HG02840 (cell line): ENCODE data around the gene KLF1.
A peak's percentile ranks its signal among the peaks of the same experiment; 100 is the strongest.
"Not testable (repeated sequence)": the region's sequence is repeated elsewhere in the genome, so short reads cannot be mapped to it uniquely, and the experiment has no call there.

Experiments used
- ATAC-seq: cut with Tn5 transposase; IDR thresholded peaks from one replicate; pipeline ENCODE4 v1.9.1; 2021; ENCODE audit warnings: mild to moderate bottlenecking, moderate library complexity, moderate number of reproducible peaks; ENCODE audit not compliant: unreplicated experiment, low FRiP score

KLF1 gene

GRCh38 chr19:12891553-12892021 lies 4.6 kb upstream of the KLF1 start:
- ATAC-seq: no peak

GRCh38 chr19:12890787-12891552 lies 4.0 kb upstream of the KLF1 start, which contains the start of gene GCDH:
GCDH (plus strand) TSS chr19:12891160; CDS start chr19:12891305, 145 bp downstream.
- ATAC-seq: peak; percentile 92

GRCh38 chr19:12890299-12890786 lies 3.3 kb upstream of the KLF1 start:
- not testable (repeated sequence) for ATAC-seq

GRCh38 chr19:12888006-12888603 lies 1.1 kb upstream of the KLF1 start:
- ATAC-seq: no peak

GRCh38 chr19:12886651-12886968 lies 391 bp downstream of the KLF1 start:
- ATAC-seq: no peak

GRCh38 chr19:12885749-12886650 lies 1.0 kb downstream of the KLF1 start:
- ATAC-seq: no peak

GRCh38 chr19:12884926-12885748 lies 1.9 kb downstream of the KLF1 start:
- ATAC-seq: no peak

- ATAC-seq: no peak
Observed at GRCh38 chr19:12884627-12884925, 2.4 kb downstream of the KLF1 start.

- no peak for ATAC-seq
Observed at GRCh38 chr19:12884202-12884601, 2.8 kb downstream of the KLF1 start.

GRCh38 chr19:12882589-12882988 lies 4.4 kb downstream of the KLF1 start:
- ATAC-seq: no peak

GRCh38 chr19:12881172-12881808 lies 5.7 kb downstream of the KLF1 start, which contains the start of gene DNASE2:
DNASE2 (minus strand) TSS chr19:12881449; CDS start chr19:12881375, 74 bp downstream.
- peak; percentile 64 for ATAC-seq

- ATAC-seq: peak; percentile 13
Observed at GRCh38 chr19:12880551-12881171, 6.3 kb downstream of the KLF1 start.

- no peak for ATAC-seq
Observed at GRCh38 chr19:12875086-12875485, 11.9 kb downstream of the KLF1 start.

GRCh38 chr19:12873891-12874745 lies 12.9 kb downstream of the KLF1 start:
- no peak for ATAC-seq

GRCh38 chr19:12872941-12873890 lies 13.8 kb downstream of the KLF1 start:
- ATAC-seq: no peak

GRCh38 chr19:12872255-12872654 lies 14.7 kb downstream of the KLF1 start:
- no peak for ATAC-seq

- ATAC-seq: no peak
Observed at GRCh38 chr19:12871681-12872080, 15.3 kb downstream of the KLF1 start.
